WI38 (cell line): ENCODE results near the gene SLC6A16.

ENCODE experiments used
- H3K4me3 ChIP-seq: 2 replicates; pipeline ENCODE4 v1.5.1; 2011; ENCODE audit warnings: low read depth, mild to moderate bottlenecking, control low read depth, low read length
- TF ChIP-seq, protein P1 (sequence below): IDR thresholded peaks from 2 replicates; pipeline ENCODE4 v1.5.1; 2012; ENCODE audit warnings: low read depth, mild to moderate bottlenecking, control low read depth, low read length

SLC6A16 gene

DNA sequence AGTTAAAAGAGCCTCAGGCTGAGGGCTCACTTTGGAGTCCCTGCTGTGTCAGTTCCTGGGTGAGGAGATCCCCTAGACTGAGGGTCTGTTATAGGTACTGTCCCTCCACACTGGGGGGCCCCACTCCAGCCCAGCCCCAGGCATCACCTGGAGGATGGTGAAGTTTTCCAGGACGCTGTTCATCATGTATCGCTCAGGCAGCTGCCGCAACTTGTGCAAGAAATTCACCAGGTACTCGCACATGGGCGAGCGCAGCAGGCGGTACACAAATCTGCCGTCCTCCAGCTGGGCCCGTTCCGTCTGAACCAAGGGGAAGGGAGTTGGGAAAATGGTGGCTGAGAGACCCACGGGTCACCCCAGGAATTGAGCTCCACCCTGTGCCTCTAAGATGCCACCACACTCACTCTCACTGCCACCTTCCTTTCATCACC is 17.3 kb upstream of the SLC6A16 start:
- no peak overlapping the region for H3K4me3 ChIP-seq
- TF ChIP-seq, protein P1, sequence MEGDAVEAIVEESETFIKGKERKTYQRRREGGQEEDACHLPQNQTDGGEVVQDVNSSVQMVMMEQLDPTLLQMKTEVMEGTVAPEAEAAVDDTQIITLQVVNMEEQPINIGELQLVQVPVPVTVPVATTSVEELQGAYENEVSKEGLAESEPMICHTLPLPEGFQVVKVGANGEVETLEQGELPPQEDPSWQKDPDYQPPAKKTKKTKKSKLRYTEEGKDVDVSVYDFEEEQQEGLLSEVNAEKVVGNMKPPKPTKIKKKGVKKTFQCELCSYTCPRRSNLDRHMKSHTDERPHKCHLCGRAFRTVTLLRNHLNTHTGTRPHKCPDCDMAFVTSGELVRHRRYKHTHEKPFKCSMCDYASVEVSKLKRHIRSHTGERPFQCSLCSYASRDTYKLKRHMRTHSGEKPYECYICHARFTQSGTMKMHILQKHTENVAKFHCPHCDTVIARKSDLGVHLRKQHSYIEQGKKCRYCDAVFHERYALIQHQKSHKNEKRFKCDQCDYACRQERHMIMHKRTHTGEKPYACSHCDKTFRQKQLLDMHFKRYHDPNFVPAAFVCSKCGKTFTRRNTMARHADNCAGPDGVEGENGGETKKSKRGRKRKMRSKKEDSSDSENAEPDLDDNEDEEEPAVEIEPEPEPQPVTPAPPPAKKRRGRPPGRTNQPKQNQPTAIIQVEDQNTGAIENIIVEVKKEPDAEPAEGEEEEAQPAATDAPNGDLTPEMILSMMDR = no peak

DNA sequence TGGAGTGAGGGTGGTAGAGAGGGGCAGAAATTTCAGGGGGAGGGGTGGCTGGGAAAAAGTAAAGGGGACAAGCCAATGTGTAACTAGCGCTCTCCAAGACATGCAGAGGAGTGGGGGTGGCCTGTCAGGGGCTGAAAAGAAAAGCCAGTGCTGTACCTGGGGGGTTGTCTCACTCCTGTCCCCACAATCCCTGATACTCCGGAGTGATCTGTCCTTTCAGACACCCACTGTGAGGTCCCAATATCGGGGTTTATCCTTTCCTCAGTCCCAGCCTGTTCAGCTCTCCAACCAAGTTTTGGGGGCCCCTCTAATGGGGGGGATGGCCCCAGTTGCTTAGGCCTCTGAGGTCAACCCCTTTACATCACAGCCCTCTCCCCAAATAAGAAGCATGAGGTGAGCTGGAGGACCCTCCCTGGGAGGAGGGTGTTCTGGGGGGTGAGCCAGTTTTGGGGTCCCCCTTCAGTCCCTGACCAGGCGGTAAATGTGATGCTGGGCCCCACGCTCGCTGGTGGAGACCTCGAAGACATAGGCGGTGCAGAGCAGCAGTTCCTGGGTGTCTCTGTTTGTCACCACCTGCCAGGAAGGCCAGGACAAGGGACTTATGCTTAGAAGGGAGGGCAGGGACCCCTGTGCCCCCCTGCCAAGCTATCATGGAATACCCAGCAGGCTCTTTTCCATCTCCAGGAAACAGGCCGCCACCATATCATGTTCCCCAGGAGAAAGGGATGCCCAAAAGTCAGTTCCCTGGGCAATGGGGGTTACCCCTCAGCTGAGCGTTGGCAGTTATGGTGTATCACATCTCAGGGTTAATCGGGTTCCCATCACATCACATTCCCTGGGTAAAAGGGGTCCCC is 16.1 kb upstream of the SLC6A16 start:
- TF ChIP-seq, protein P1 = no peak
- no peak overlapping the region for H3K4me3 ChIP-seq

DNA sequence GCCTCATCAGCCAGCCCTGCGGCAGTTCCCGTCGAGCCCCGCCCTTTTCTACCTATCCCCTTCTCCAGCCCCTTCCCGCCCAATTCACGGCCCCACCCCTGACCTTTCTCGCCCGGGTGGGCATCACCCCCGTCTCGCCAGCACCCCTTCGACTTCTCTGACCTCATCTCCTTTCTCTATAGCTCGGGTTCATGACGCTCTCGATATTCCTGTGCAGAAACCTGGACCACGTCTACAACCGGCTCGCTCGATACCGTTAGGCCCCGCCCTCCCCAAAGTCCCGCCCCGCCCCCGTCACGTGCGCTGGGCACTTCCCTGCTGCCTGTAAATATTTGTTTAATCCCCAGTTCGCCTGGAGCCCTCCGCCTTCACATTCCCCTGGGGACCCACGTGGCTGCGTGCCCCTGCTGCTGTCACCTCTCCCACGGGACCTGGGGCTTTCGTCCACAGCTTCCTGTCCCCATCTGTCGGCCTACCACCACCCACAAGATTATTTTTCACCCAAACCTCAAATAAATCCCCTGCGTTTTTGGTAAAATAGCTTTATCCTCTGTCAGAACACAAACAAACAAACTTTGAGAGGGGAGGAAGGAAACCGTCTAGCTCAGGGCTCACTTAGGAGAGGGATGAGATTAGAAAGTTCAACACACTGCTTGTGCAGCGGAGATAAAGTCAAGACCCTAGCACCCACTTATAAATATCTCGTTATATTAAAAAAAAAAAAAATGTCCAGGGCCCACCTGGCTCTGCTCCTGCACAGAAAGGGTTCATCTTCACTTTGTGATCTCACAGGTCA is 15.3 kb upstream of the SLC6A16 start:
- TF ChIP-seq, protein P1 = no peak
- H3K4me3 ChIP-seq = no peak overlapping the region

DNA sequence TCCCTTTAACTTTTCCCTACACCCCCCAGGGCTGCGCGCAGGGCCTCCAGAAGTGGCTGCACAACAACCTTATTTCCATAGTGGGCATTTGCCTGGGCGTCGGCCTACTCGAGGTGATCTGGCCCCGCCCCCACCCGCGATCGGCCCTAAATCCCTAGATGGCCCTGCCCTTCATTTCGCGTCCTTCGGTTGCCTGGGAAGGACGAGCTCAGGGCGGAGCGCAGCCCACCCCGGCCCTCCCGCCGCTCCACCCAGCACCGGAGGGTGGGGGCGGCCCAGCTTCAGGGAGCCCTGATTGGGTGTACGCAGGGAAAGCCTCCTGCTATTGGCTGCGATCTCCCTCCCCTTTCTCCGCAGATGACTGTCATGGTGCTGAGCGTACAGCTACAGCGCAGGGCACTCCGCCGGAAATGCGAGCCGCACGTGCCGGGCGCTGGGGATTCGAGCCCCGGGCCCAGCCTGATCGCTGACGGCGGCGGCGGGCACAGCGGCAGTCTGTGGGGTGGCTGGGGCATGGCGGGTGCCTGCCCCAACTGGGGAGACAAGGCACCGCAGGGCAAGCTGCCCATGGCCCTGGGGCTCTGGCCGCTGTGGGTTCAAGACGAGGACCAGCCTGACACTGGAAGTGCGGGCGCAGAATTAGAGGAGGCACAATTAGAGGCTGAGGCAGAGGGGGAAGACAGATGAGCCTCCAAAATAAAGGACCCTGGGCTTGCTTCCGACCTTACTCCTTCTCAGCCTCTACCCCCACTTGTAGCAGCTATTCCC is 14.5 kb upstream of the SLC6A16 start:
- TF ChIP-seq, protein P1 = no peak
- no peak overlapping the region for H3K4me3 ChIP-seq

DNA sequence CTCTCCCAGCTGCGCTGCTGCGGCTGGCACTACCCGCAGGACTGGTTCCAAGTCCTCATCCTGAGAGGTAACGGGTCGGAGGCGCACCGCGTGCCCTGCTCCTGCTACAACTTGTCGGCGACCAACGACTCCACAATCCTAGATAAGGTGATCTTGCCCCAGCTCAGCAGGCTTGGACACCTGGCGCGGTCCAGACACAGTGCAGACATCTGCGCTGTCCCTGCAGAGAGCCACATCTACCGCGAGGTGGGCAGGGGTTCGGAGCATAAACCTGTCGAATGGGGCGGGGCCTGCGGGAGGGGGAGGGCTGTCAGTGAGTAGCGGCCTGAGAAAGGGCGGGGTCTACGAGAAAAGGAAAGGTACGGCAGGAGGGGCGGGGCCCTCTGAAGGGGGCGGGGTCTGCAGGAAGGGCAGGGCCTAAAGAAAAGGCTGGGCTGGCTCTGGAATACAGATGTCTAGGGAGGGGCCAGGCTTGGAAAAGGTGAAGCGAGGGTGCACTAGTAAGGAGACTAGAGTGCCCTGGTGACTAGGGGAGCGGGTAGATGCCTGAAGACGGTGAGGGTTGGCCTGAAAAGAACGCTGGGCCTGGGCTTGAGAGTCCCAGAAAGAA is 13.8 kb upstream of the SLC6A16 start:
- H3K4me3 ChIP-seq = no peak overlapping the region
- TF ChIP-seq, protein P1 = no peak

DNA sequence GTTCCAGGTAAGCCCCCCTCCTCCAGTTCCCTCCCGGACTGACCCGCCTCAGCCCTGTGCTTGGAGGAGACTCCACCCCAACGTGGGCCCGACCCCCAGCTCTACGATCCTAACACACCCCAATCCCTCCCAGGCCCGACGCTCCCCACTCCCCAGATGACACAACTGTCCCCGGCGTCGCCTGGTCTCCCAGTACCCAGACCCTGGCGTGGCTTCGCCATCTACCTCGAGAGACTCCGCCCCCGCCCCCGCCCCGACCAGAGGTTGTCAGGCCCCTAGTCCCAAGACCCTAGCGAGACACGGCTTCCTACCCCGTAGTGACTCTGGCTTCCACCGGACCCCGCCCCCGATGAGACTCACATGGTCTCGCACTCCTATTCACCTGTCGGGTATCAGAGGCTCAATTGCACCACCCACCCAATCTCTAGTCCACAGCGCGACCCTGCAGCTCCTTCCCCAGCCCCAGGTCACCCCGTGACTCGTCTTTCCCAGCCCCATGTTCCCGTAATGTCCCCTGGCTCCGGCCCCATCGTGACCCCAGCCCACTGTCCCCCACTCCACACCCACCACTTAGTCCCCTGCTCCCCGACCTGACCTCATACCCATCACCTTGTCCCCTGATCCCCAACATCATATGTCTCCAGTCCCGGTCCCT is 13.2 kb upstream of the SLC6A16 start:
- TF ChIP-seq, protein P1 = no peak
- H3K4me3 ChIP-seq = no peak overlapping the region
